SH-SY5Y (cell line): ENCODE data around the gene AGTPBP1.

Source experiments
- GATA2 ChIP-seq: IDR thresholded peaks from 2 replicates; pipeline ENCODE4 v1.6.1; 2011; ENCODE audit warnings: mild to moderate bottlenecking, low read depth, low read length
- GATA3 ChIP-seq: IDR thresholded peaks from 2 replicates; pipeline ENCODE4 v1.6.1; 2011; ENCODE audit warnings: low read depth, mild to moderate bottlenecking, low read length, moderate library complexity

- TF ChIP-seq GATA3 (no peak), GATA2 (no peak)
Observed at GRCh38 chr9:85717220-85717619, 24.5 kb downstream of the AGTPBP1 start.
